H1 (cell line): ENCODE measurements around the gene KLHDC7B. TPM values are rescaled to one million over a fixed set of nuclear protein-coding genes. Genes with fewer than 3 reads are reported as not detected.
A peak's percentile ranks its signal among the peaks of the same experiment; 100 is the strongest.

Experiments used
- CTCF ChIA-PET: fragments of 300-600 bp; sonication (Branson Sonifier 250); formaldehyde crosslinking; loops from one replicate; lab custom pipeline; 2021; ENCODE audit not compliant: partially characterized antibody; lab: Charles Lee
- POLR2A ChIA-PET: fragments of 300-600 bp; sonication (Branson Sonifier 250); formaldehyde crosslinking; loops from one replicate; lab custom pipeline; 2021; ENCODE audit warnings: inconsistent platforms; ENCODE audit not compliant: partially characterized antibody; lab: Charles Lee
- DNase-seq, 2 experiments: peaks; one replicate each; pipeline versions ENCODE4 v3.0.0 to v3.0.0-alpha.2; 2010 to 2022; ENCODE audit warnings: low spot score in 2 of 2, low read depth in 1 of 2, mixed read lengths in 1 of 2
- FAIRE-seq: peaks from 2 replicates; lab custom pipeline; 2011; peaks lifted over from hg19 to GRCh38; lab: Jason Lieb, UNC
- H2AFZ ChIP-seq: 2 replicates; pipeline ENCODE4 v1.8.1; 2012; ENCODE audit warnings: low read length, inconsistent platforms
- H2AK5ac ChIP-seq: 2 replicates; pipeline ENCODE4 v1.6.1; 2013; ENCODE audit warnings: low read depth, low read length
- H2BK120ac ChIP-seq: replicated peaks from 2 replicates; pipeline ENCODE3; 2013; ENCODE audit warnings: low read depth, low read length, inconsistent platforms
- H2BK12ac ChIP-seq: 2 replicates; pipeline ENCODE4 v1.6.1; 2013; ENCODE audit warnings: low read depth, low read length
- H2BK15ac ChIP-seq: 2 replicates; pipeline ENCODE4 v1.6.1; 2013; ENCODE audit warnings: low read length
- H2BK20ac ChIP-seq: 2 replicates; pipeline ENCODE4 v1.6.1; 2013; ENCODE audit warnings: low read length
- H2BK5ac ChIP-seq: 2 replicates; pipeline ENCODE4 v1.6.1; 2013; ENCODE audit warnings: low read depth, low read length
- H3K14ac ChIP-seq: 2 replicates; pipeline ENCODE4 v1.6.1; 2013; ENCODE audit warnings: inconsistent platforms; ENCODE audit not compliant: insufficient read length
- H3K18ac ChIP-seq: 2 replicates; pipeline ENCODE4 v1.6.1; 2013; ENCODE audit warnings: low read length; ENCODE audit errors: extremely low read depth
- H3K23ac ChIP-seq: 2 replicates; pipeline ENCODE4 v1.6.1; 2013; ENCODE audit warnings: inconsistent platforms; ENCODE audit not compliant: insufficient read length
- H3K23me2 ChIP-seq: 2 replicates; pipeline ENCODE4 v1.6.1; 2013; ENCODE audit warnings: low read depth, low read length
- H3K27ac ChIP-seq: 2 replicates; pipeline ENCODE4 v1.6.1; 2011; ENCODE audit warnings: low read depth, low read length, inconsistent platforms
- H3K27me3 ChIP-seq, 4 experiments: replicated peaks in 1 of 4; 1 replicate in 1 of 4; 2 replicates in 3 of 4; pipeline versions ENCODE4 v1.6.1 to v1.8.1; 2011 to 2013; ENCODE audit warnings: low read length in 3 of 4, mild to moderate bottlenecking in 3 of 4, inconsistent platforms in 2 of 4, mixed read lengths in 2 of 4, moderate library complexity in 1 of 4; ENCODE audit not compliant: control insufficient read depth in 3 of 4, insufficient read depth in 3 of 4; ENCODE audit errors: extremely low read depth in 1 of 4
- H3K36me3 ChIP-seq, 4 experiments: 2 replicates each; pipeline versions ENCODE4 v1.6.1 to v1.8.1; 2011 to 2013; ENCODE audit warnings: mild to moderate bottlenecking in 4 of 4, low read length in 3 of 4, moderate library complexity in 2 of 4, control low read depth in 1 of 4, inconsistent platforms in 1 of 4; ENCODE audit not compliant: insufficient read depth in 4 of 4, control insufficient read depth in 2 of 4
- H3K4ac ChIP-seq: replicated peaks from 2 replicates; pipeline ENCODE3; 2013; ENCODE audit warnings: low read length, low read depth, mixed read lengths, inconsistent platforms; ENCODE audit not compliant: insufficient read length
- H3K4me1 ChIP-seq, 4 experiments: replicated peaks in 1 of 4; 1 replicate in 1 of 4; 2 replicates in 3 of 4; pipeline versions ENCODE4 v1.6.1 to v1.8.1; 2011 to 2013; ENCODE audit warnings: low read length in 3 of 4, inconsistent platforms in 2 of 4, mixed read lengths in 1 of 4; ENCODE audit not compliant: insufficient read depth in 4 of 4, control insufficient read depth in 3 of 4
- H3K4me2 ChIP-seq, 2 experiments: 2 replicates each; pipeline versions ENCODE4 v1.6.1 to v1.8.1; 2011 to 2013; ENCODE audit warnings: low read depth in 2 of 2, low read length in 2 of 2, control low read depth in 1 of 2, inconsistent platforms in 1 of 2, mild to moderate bottlenecking in 1 of 2; ENCODE audit not compliant: insufficient read depth in 1 of 2
- H3K4me3 ChIP-seq, 4 experiments: fragments of 200-600, 300-600 bp in 1 of 4; sonication (generic), shearing (Covaris generic), sonication (Bioruptor Twin) in 1 of 4; 2 replicates each; pipeline versions ENCODE4 v1.5.1 to v1.8.1; 2011 to 2016; ENCODE audit warnings: low read length in 4 of 4, low read depth in 3 of 4, control low read depth in 2 of 4, inconsistent platforms in 2 of 4, mild to moderate bottlenecking in 2 of 4, mixed read lengths in 1 of 4, moderate library complexity in 1 of 4; ENCODE audit not compliant: insufficient read depth in 2 of 4; ENCODE audit errors: extremely low read depth in 1 of 4
- H3K56ac ChIP-seq: replicated peaks from 2 replicates; pipeline ENCODE3; 2013; ENCODE audit warnings: low read depth, mild to moderate bottlenecking, mixed read lengths, low read length, inconsistent platforms; ENCODE audit not compliant: insufficient read length
- H3K79me1 ChIP-seq: 2 replicates; pipeline ENCODE4 v1.6.1; 2013; ENCODE audit warnings: low read depth, low read length, control low read depth
- H3K79me2 ChIP-seq, 2 experiments: 2 replicates each; pipeline versions ENCODE4 v1.6.1 to v1.8.1; 2012 to 2013; ENCODE audit warnings: low read length in 2 of 2, mild to moderate bottlenecking in 2 of 2, inconsistent platforms in 1 of 2; ENCODE audit not compliant: insufficient read depth in 2 of 2, control insufficient read depth in 1 of 2
- H3K9ac ChIP-seq, 4 experiments: replicated peaks in 1 of 4; 1 replicate in 1 of 4; 2 replicates in 3 of 4; pipeline versions ENCODE4 v1.6.1 to v1.8.1; 2011 to 2013; ENCODE audit warnings: low read depth in 3 of 4, low read length in 3 of 4, control low read depth in 2 of 4, mild to moderate bottlenecking in 2 of 4, moderate library complexity in 2 of 4, inconsistent platforms in 1 of 4; ENCODE audit errors: extremely low read depth in 1 of 4
- H3K9me3 ChIP-seq, 2 experiments: 2 replicates each; pipeline versions ENCODE4 v1.6.1 to v1.8.1; 2012 to 2013; ENCODE audit warnings: mild to moderate bottlenecking in 2 of 2, moderate library complexity in 2 of 2, control low read depth in 1 of 2, inconsistent platforms in 1 of 2, low read depth in 1 of 2, low read length in 1 of 2, mixed read lengths in 1 of 2; ENCODE audit not compliant: insufficient read depth in 2 of 2
- H4K20me1 ChIP-seq, 2 experiments: replicated peaks in 1 of 2; 2 replicates each; pipeline versions ENCODE3 to v1.8.1; 2011 to 2013; ENCODE audit warnings: inconsistent platforms in 2 of 2, low read length in 2 of 2, mild to moderate bottlenecking in 1 of 2; ENCODE audit not compliant: insufficient read depth in 2 of 2, control insufficient read depth in 1 of 2
- H4K5ac ChIP-seq: 2 replicates; pipeline ENCODE4 v1.6.1; 2013; ENCODE audit warnings: low read length, low read depth, mixed read lengths, inconsistent platforms; ENCODE audit not compliant: insufficient read length
- H4K8ac ChIP-seq: 2 replicates; pipeline ENCODE4 v1.8.0; 2013; ENCODE audit warnings: mild to moderate bottlenecking, moderate library complexity, low read length, inconsistent platforms; ENCODE audit not compliant: insufficient read depth; ENCODE audit errors: extremely low read depth
- H4K91ac ChIP-seq: replicated peaks from 2 replicates; pipeline ENCODE3; 2013; ENCODE audit warnings: low read length, mixed read lengths, inconsistent platforms; ENCODE audit not compliant: insufficient read length
- CBX5 ChIP-seq: fragments of 300-800, 300-1000 bp; sonication (generic); IDR thresholded peaks from 2 replicates; pipeline ENCODE4 v1.7.1; 2016; ENCODE audit warnings: antibody characterized with exemption, low read length, low read depth
- EP300 ChIP-seq, 2 experiments: IDR thresholded peaks; 1 replicate in 1 of 2; 2 replicates in 1 of 2; pipeline ENCODE4 v1.6.1; 2011 to 2012; ENCODE audit warnings: low read depth in 2 of 2, low read length in 2 of 2, mild to moderate bottlenecking in 2 of 2, borderline replicate concordance in 1 of 2, inconsistent platforms in 1 of 2, moderate library complexity in 1 of 2
- EZH2 ChIP-seq: fragments of 200-600 bp; sonication (generic); IDR thresholded peaks from 2 replicates; pipeline ENCODE4 v1.7.1; 2012; ENCODE audit warnings: low read depth, mild to moderate bottlenecking, moderate library complexity, low read length, inconsistent platforms; ENCODE audit not compliant: severe bottlenecking
- FOSL1 ChIP-seq: IDR thresholded peaks from 2 replicates; pipeline ENCODE4 v1.6.1; 2011; ENCODE audit warnings: mild to moderate bottlenecking, low read depth, low read length, moderate library complexity; ENCODE audit not compliant: insufficient read depth
- KDM1A ChIP-seq: fragments of 200-600, 300-600 bp; sonication (generic); IDR thresholded peaks from 2 replicates; pipeline ENCODE4 v1.7.1; 2016; ENCODE audit warnings: mild to moderate bottlenecking, low read length, borderline replicate concordance
- RNF2 ChIP-seq: fragments of 200-900, 300-1000 bp; sonication (generic); IDR thresholded peaks from 2 replicates; pipeline ENCODE4 v1.7.1; 2016; ENCODE audit warnings: borderline replicate concordance, low read depth, mild to moderate bottlenecking, antibody characterized with exemption, low read length; ENCODE audit not compliant: poor library complexity, severe bottlenecking; ENCODE audit errors: missing control alignments
- SP2 ChIP-seq: IDR thresholded peaks from 2 replicates; pipeline ENCODE4 v1.6.1; 2012; ENCODE audit warnings: mild to moderate bottlenecking, low read length, inconsistent platforms
- SP4 ChIP-seq: IDR thresholded peaks from 2 replicates; pipeline ENCODE4 v1.6.1; 2012; ENCODE audit warnings: low read length, inconsistent platforms
- WGBS, 2 experiments: shearing (Covaris generic) in 1 of 2; methylation state at CpG; one replicate each; pipeline versions ENCODE4 v1.1.6 to v1.1.7; 2013 to 2015; ENCODE audit warnings: low lambda C conversion rate in 2 of 2, mixed read lengths in 2 of 2, inconsistent platforms in 1 of 2, low coverage in 1 of 2, missing lambda C conversion rate in 1 of 2; ENCODE audit not compliant: insufficient replicate concordance in 2 of 2, insufficient coverage in 1 of 2, insufficient read length in 1 of 2; ENCODE audit errors: extremely low coverage in 1 of 2, missing lambda C conversion rate in 1 of 2; 5-methylcytosine and 5-hydroxymethylcytosine counted together
- polyA plus RNA-seq, 7 experiments: library from polyadenylated mRNA; depleted of rRNA in 3 of 7; stranded (reverse) in 5 of 7; unstranded in 2 of 7; fragments of >200 nt in 5 of 7; fragments of 200-250 nt in 2 of 7; gene quantifications; 1 replicate in 5 of 7; 2 replicates in 1 of 7; 4 replicates in 1 of 7; pipeline versions ENCODE4 v1.2.1 to v1.2.3, GENCODE V29; 2011 to 2013; ENCODE audit warnings: missing spikeins in 2 of 7, mixed read lengths in 2 of 7
- total RNA-seq: library from RNA; stranded (reverse); fragmentation: NEBNext Ultra II Directional; extraction: Animal tissue kit (Norgen Biotek cat#: 25700); gene quantifications from 2 replicates; pipeline ENCODE4 v1.2.1, GENCODE V29; 2021
- TF ChIP-seq, protein P1 (sequence below), 3 experiments: IDR thresholded peaks; 1 replicate in 2 of 3; 2 replicates in 1 of 3; pipeline versions ENCODE4 v1.5.1 to v1.6.1; 2011; ENCODE audit warnings: low read length in 3 of 3, mild to moderate bottlenecking in 3 of 3, inconsistent platforms in 2 of 3, low read depth in 1 of 3, moderate library complexity in 1 of 3; ENCODE audit not compliant: insufficient read depth in 1 of 3; ENCODE audit errors: control extremely low read depth in 1 of 3

Gene KLHDC7B
- total and polyA plus RNA-seq, 2 of the 8 experiments (the other 6 are each of a cell fraction or from before 2014, with no cell fraction given) = not detected

DNA sequence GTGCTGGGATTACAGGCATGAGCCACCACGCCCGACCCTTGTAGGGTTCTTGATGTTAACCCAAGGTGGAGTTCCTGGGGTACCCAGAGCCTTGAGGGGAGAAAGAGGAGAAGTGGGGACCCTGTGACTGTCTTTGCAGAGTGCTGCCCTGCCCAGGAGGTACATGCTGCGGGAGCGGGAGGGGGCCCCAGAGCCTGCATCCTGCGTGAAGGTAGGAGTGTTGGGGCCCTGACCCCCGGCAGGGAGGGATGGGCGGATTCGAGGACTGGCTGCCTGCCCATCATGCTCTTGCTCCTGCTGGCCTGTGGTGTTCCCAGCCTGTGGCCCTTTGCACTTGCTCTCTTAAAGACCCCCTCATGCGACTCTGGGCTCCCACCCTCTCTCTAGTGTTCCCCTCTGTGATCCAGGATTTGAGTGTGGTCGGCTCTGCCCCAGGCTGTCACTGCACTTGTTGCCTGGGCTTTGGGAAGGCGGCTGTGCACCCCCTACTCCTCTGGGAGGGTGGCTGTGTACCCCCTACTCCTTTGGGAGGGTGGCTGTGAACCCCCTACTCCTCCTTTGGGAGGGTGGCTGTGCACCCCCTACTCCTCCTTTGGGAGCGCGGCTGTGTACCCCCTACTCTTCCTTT, 24.8 kb upstream of the KLHDC7B start:
- Histone ChIP-seq H3K9ac (no peak overlapping the region), H3K4ac (no peak overlapping the region), H3K79me2 (peaks cover 0 to under 1% of the 10 kb centered on the region in 2 experiments; a peak in 1 of 4 replicates), H4K91ac (no peak overlapping the region), H3K56ac (no peak overlapping the region), H2AK5ac (no peak overlapping the region), H3K4me3 (no peak overlapping the region), H2BK5ac (no peak overlapping the region), H3K23me2 (peaks cover 9% of the 10 kb centered on the region; the same call in 1 of the 2 replicates), H4K8ac (0 out of 2 replicates have a peak overlapping the region, but pooled peaks have one; percentile 28), H3K4me1 (peaks cover 0 to 3% (median 0%) of the 10 kb centered on the region in 4 experiments; a peak in 2 of 7 replicates), H3K79me1 (peaks cover 6% of the 10 kb centered on the region; the same call in 1 of the 2 replicates), H2BK120ac (no peak overlapping the region), H2BK15ac (no peak overlapping the region), H3K14ac (no peak overlapping the region), H3K23ac (no peak overlapping the region), H4K5ac (no peak overlapping the region), H3K27me3 (no peaks in the 10 kb centered on the region), H3K4me2 (no peak overlapping the region), H2BK20ac (no peak overlapping the region), H3K27ac (no peak overlapping the region), H2AFZ (no peak overlapping the region), H2BK12ac (no peak overlapping the region), H3K9me3 (no peaks in the 10 kb centered on the region), H3K18ac (no peak overlapping the region), H4K20me1 (peaks cover 3 to 17% of the 10 kb centered on the region in 2 experiments), H3K36me3 (peaks cover 4 to 25% (median 19%) of the 10 kb centered on the region in 4 experiments; a peak in 7 of 8 replicates)
- TF ChIP-seq RNF2 = no peak
- no peak for TF ChIP-seq CBX5
- no peak for TF ChIP-seq SP2
- TF ChIP-seq FOSL1 = no peak
- no peak for TF ChIP-seq EZH2
- TF ChIP-seq KDM1A = no peak
- no peak for TF ChIP-seq EP300 (IDR thresholded peaks at IDR 0.05; ENCODE audit: borderline replicate concordance in 1 of 2, low read depth in 2 of 2, low read length in 2 of 2)
- TF ChIP-seq SP4 = no peak
- TF ChIP-seq, protein P1, sequence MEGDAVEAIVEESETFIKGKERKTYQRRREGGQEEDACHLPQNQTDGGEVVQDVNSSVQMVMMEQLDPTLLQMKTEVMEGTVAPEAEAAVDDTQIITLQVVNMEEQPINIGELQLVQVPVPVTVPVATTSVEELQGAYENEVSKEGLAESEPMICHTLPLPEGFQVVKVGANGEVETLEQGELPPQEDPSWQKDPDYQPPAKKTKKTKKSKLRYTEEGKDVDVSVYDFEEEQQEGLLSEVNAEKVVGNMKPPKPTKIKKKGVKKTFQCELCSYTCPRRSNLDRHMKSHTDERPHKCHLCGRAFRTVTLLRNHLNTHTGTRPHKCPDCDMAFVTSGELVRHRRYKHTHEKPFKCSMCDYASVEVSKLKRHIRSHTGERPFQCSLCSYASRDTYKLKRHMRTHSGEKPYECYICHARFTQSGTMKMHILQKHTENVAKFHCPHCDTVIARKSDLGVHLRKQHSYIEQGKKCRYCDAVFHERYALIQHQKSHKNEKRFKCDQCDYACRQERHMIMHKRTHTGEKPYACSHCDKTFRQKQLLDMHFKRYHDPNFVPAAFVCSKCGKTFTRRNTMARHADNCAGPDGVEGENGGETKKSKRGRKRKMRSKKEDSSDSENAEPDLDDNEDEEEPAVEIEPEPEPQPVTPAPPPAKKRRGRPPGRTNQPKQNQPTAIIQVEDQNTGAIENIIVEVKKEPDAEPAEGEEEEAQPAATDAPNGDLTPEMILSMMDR (IDR thresholded peaks at IDR 0.05; ENCODE audit: control extremely low read depth in 1 of 3, insufficient read depth in 1 of 3, low read depth in 1 of 3, low read length in 3 of 3) = no peak
- DNase-seq = no peak
- 82% methylated on average over 10 of the region's 13 CpGs; no CpG with 5 or more reads in 1 of the 2 experiments for WGBS, 2 experiments
- no peak for FAIRE-seq
- ChIA-PET POLR2A (no interaction called here), CTCF (no interaction called here)
